ENCODE measurements around the gene SLC35D2. TPM values are rescaled to one million over a fixed set of nuclear protein-coding genes. Genes with fewer than 3 reads are reported as not detected.
A peak's percentile ranks its signal among the peaks of the same experiment; 100 is the strongest.
"Not testable (repeated sequence)": the region's sequence is repeated elsewhere in the genome, so short reads cannot be mapped to it uniquely, and the experiment has no call there.

SLC35D2 gene
- total RNA-seq, 3 donors from 2014 or later, result 53.5 to 112 (median 82.8) TPM

DNA sequence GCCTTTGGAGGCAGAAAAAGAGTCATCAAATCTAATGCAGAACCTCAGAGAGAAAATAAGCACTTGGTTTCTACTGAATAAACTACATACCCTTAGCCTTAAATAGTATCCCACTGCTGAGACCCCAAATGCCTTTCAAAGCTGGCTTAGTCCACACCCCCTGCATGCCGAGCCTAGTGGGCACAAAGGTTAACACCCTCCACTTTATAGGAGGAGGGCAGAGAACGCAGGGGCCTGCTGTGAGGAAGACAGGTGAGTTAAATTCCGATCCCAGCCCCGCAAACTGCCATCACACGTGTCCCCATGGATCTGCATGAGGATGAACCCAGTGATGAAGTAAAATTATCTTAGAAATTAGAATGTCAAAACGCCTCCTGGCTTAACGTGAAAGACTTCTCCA, 62.0 kb downstream of the SLC35D2 start:
- no peak for ATAC-seq
- no peaks in the 10 kb centered on the region for H3K4me1 ChIP-seq (ENCODE audit: low read depth)
- no peaks in the 10 kb centered on the region for H3K36me3 ChIP-seq (ENCODE audit: low read depth)
- TF ChIP-seq, protein P1, sequence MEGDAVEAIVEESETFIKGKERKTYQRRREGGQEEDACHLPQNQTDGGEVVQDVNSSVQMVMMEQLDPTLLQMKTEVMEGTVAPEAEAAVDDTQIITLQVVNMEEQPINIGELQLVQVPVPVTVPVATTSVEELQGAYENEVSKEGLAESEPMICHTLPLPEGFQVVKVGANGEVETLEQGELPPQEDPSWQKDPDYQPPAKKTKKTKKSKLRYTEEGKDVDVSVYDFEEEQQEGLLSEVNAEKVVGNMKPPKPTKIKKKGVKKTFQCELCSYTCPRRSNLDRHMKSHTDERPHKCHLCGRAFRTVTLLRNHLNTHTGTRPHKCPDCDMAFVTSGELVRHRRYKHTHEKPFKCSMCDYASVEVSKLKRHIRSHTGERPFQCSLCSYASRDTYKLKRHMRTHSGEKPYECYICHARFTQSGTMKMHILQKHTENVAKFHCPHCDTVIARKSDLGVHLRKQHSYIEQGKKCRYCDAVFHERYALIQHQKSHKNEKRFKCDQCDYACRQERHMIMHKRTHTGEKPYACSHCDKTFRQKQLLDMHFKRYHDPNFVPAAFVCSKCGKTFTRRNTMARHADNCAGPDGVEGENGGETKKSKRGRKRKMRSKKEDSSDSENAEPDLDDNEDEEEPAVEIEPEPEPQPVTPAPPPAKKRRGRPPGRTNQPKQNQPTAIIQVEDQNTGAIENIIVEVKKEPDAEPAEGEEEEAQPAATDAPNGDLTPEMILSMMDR (IDR thresholded peaks at IDR 0.05), result no peak
- H3K4me3 ChIP-seq, result no peak overlapping the region
- DNase-seq, result no peak
- intact Hi-C loops (cut with DNase I, micrococcal nuclease), result no loop called here
- H3K9me3 ChIP-seq, result no peaks in the 10 kb centered on the region

DNA sequence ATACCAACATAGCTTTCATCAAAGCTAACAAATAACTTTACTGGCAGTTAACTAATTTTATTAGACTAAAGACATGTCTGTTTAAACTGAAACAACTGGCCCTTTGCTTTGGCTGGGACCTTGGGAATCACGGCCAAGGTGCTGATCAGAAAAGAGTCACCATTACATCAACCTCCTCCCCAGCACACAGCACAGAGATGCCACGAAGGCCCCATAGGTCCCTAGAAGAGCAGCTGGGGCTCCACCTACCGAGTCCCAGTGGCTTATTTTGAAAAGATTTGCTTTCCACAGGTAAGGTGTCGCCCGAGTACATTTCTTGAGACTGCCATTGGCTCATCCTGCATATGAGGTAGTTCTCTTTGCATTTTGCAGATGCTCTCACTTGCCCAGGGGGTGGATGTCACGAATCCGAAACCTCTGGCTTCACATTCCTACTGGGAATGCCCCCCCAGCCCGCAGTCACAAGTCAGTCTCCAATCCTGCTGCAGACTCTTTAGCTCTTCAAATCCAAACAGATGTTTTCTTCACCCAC, 62.7 kb downstream of the SLC35D2 start:
- H3K4me1 ChIP-seq (ENCODE audit: low read depth), result no peaks in the 10 kb centered on the region
- H3K9me3 ChIP-seq, result no peaks in the 10 kb centered on the region
- H3K36me3 ChIP-seq (ENCODE audit: low read depth), result no peaks in the 10 kb centered on the region
- TF ChIP-seq, protein P1 (IDR thresholded peaks at IDR 0.05), result no peak
- DNase-seq (no peak), ATAC-seq (no peak)
- no peak overlapping the region for H3K4me3 ChIP-seq
- intact Hi-C loops (cut with DNase I, micrococcal nuclease), result no loop called here

DNA sequence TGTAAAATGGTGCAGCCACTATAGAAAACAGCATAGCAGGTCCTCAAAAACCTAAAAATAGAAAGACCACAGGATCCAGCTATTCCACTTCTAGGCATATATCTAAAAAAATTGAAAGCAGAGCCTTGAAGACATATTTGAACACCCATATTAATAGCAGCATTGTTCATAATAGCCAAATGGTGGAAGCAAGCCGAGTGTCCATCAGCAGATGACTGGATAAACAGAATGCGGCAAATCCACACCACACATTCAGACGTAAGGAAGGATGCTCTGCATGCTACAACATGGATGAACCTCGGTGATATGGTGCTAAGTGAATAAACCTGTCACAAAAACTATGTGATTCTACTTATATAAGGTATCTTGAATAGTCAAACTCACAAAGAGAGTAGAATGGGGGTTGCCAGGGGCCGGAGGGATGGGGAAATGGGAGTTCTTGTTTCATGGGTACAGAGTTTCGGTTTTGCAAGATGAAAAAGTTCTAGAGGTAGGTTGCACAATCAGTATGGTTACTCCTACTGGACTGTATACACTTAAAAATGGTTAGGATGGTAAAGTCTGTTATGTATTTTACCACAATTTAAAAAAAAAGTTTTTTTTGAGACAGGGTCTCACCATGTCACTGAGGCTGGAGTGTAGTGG, 64.5 kb downstream of the SLC35D2 start:
- no peaks in the 10 kb centered on the region for H3K4me1 ChIP-seq (ENCODE audit: low read depth)
- DNase-seq (no peak), ATAC-seq (no peak)
- TF ChIP-seq, protein P1 (IDR thresholded peaks at IDR 0.05), result no peak
- H3K4me3 ChIP-seq, result no peak overlapping the region
- no peaks in the 10 kb centered on the region for H3K9me3 ChIP-seq
- no peaks in the 10 kb centered on the region for H3K36me3 ChIP-seq (ENCODE audit: low read depth)
- intact Hi-C loops (cut with DNase I, micrococcal nuclease), result loop anchor here in 1 of 2 donors (10.0 kb wide), 1 partner anchor 84 kb away; no protein-coding TSS in a partner anchor

DNA sequence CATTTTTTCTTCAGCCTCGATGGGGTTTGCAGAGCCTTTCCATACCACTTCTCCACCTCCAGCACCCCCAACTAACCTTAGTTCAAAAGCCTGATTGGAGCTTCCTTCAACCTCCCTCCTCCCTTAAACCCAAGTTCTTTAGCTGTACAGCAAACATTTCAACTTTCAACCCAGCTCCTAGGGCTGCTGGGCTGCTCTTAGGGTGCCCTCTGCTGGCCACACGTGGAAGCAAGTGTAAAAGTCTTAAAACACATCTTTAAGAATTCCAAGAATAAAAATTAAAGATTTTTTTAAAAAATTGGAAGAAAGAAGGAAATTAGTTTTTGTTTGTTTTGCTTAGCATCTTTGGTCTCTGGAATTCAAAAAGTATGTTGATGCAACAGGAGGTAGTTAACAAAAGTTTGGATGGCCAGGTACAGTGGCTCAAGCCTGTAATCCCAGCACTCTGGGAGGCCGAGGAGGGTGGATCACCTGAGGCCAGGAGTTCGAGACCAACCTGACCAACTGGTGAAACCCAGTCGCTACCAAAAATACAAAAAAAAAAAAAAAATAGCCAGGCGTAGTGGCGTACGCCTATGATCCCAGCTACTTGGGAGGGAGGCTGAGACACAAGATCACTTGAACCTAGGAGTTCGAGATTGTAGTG, 66.1 kb downstream of the SLC35D2 start:
- no peaks in the 10 kb centered on the region for H3K36me3 ChIP-seq (ENCODE audit: low read depth)
- peaks cover 4% of the 10 kb centered on the region for H3K9me3 ChIP-seq
- no peak overlapping the region for H3K4me3 ChIP-seq
- TF ChIP-seq, protein P1 (IDR thresholded peaks at IDR 0.05), result peak; percentile 68
- ATAC-seq, result peak; percentile 73
- peak in 2 of 3 donors; percentile 51 to 66 for DNase-seq
- H3K4me1 ChIP-seq (ENCODE audit: low read depth), result no peaks in the 10 kb centered on the region
- intact Hi-C loops (cut with DNase I, micrococcal nuclease), result loop anchor here in 1 of 2 donors (10.0 kb wide), 1 partner anchor 83 kb away; no protein-coding TSS in a partner anchor

DNA sequence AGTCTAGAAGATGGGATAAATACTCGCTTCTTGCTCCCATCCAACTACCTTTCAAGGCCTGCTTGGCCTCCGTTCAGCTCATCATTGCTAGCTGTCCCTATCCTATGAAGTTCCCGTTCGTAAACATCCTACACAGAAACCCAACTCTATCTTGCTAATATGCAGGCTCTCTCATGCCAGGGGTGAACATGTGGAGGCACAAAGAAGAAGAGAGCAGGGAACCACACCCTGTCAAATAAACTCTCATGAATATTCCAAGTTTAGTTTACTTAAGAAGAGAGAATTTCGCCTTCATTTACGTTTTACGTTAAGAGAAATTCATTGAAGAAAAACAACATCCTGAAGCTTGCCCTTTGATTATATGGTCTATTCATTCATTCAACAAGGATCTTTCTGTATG, 73.7 kb downstream of the SLC35D2 start:
- ATAC-seq (no peak), DNase-seq (no peak)
- intact Hi-C loops (cut with DNase I, micrococcal nuclease), result loop anchor here in 1 of 2 donors (10.0 kb wide), 1 partner anchor 75 kb away; no protein-coding TSS in a partner anchor
- H3K4me1 ChIP-seq (ENCODE audit: low read depth), result no peaks in the 10 kb centered on the region
- no peak overlapping the region for H3K4me3 ChIP-seq
- TF ChIP-seq, protein P1 (IDR thresholded peaks at IDR 0.05), result no peak
- H3K36me3 ChIP-seq (ENCODE audit: low read depth), result no peaks in the 10 kb centered on the region
- peaks cover 4% of the 10 kb centered on the region for H3K9me3 ChIP-seq

DNA sequence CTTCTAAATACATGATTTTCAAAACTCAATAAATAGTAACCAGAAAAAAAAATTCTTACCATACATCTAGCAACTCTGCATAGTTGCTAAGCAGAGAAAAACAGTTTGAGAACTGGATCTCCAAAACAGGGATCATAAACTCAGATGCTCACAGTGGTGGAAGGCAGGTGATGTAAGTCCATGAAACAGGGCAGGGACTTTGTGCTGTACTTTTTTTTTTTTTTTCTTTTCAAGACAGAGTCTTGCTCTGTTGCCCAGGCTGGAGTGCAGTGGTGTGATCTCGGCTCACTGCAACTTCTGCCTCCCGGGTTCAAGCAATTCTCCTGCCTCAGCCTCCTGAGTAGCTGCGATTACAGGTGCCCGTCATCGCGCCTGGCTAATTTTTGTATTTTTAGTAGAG, 76.6 kb downstream of the SLC35D2 start:
- H3K4me3 ChIP-seq; DNase-seq; ATAC-seq; H3K4me1 ChIP-seq (ENCODE audit: low read depth); H3K36me3 ChIP-seq (ENCODE audit: low read depth); intact Hi-C loops (cut with DNase I, micrococcal nuclease); H3K9me3 ChIP-seq: not testable (repeated sequence)

Data from mucosa of descending colon (tissue), 3 donors.